HG02970 (cell line): ENCODE measurements around the gene COPG2.
"Not testable (repeated sequence)": the region's sequence is repeated elsewhere in the genome, so short reads cannot be mapped to it uniquely, and the experiment has no call there.

Experiments used
- ATAC-seq: cut with Tn5 transposase; IDR thresholded peaks from one replicate; pipeline ENCODE4 v1.9.1; 2021; ENCODE audit warnings: mild to moderate bottlenecking, moderate library complexity, moderate number of reproducible peaks; ENCODE audit not compliant: unreplicated experiment, low FRiP score

Gene COPG2

GRCh38 chr7:130650611-130651120, 17.9 kb downstream of the COPG2 start:
- ATAC-seq: no peak

- ATAC-seq: no peak
These were observed 19.4 kb downstream of the COPG2 start for GRCh38 chr7:130649004-130649790.

DNA sequence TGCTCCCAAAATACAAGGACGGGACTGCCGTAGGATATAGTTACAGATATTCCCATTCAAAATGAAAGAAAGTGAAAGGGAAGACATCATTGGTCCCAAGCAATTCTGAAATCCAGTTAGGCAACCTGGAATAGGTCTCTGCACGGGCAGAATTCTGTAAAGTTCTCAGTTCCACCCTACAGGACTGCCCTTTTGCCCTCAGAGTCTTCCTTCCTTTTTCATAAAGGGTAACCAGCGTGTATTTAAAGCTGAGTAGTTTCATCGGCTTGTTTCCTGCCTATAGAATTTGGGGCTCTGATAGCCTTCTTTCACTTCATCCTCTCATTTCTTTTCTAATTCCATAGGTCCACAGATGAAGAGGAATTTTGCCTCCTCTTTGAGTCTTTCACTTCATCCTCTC, 20.0 kb downstream of the COPG2 start:
- no peak for ATAC-seq

GRCh38 chr7:130642383-130642782, 26.2 kb downstream of the COPG2 start:
- ATAC-seq: no peak

DNA sequence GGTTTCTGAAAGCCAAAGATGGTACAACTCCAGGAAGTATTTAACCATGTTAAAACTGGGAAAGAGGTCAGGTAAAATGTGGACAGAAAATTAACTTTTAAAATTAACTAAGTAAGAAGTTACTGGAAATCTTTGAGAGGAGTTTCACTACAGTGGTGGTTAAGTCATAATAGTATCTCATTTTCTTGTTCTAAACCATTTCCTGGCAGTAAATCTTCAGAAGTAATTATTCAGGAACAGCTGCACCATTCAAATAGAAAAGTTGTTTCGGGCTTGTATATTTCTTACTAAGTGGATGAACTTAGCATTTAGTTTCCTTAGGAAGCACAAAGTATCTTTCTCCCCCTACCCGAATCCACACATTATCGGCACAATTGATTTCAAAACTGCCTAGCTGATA, 27.1 kb downstream of the COPG2 start:
- no peak for ATAC-seq

DNA sequence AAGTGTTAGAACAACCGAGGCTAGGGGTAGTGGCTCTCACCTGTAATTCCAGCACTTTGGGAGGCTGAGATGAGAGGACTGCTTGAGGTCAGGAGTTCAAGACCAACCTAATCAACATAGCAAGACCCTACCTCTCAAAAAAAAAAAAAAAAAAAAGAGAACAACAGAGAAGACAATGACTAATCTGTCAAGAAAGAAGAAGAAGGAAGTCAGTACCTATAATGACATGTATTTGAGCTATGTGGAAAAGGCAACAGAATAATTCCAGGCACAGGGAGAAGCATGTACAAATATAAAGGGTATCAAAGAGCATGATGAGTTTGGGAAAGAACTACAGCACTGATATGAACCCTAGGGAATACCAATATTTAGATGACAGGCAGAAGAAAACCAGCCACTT, 27.5 kb downstream of the COPG2 start:
- ATAC-seq: no peak

DNA sequence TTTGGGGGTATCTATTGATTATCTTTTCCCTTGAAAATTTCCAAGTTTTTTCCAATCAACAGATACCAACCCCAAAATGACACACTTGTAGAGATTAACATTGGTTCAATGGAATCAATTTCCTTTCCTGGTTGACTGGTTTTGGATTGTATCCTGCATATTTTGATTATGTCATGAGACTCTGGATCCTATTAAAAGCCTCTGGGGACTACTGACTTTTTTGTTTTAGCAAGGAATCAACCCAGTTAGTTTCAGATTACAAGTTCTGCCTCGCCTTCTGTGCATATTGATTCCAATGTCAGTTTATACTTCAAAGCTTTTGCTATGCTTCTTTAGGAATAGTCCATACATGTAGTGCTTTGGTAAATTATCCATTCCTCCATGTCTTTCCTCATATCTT, 29.2 kb downstream of the COPG2 start:
- no peak for ATAC-seq

GRCh38 chr7:130632111-130632510, 36.4 kb downstream of the COPG2 start:
- ATAC-seq: no peak

GRCh38 chr7:130628901-130629300, 39.6 kb downstream of the COPG2 start:
- no peak for ATAC-seq

GRCh38 chr7:130627775-130628174, 40.8 kb downstream of the COPG2 start:
- ATAC-seq: no peak

DNA sequence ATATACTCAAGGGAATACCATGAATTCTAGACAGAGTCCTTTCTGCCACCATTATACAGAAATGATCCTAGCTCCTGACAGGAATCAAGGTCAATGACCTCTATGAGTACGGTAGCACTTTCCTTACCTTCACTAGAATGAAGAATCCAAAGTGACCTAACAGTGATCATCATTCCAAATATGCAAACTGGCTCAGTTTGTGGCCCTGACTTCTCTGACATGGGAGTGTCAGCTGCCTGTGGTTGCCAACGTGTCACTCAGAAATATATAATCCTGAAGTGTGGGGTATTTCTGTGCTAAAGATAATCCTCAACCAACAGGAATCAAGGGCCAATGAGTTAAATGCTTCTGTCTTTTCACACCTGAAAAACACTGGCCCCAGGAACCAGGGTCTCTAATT, 45.7 kb downstream of the COPG2 start:
- ATAC-seq: no peak

- no peak for ATAC-seq
These were observed 53.0 kb downstream of the COPG2 start for GRCh38 chr7:130615583-130615982.

GRCh38 chr7:130614449-130614848, 54.1 kb downstream of the COPG2 start:
- no peak for ATAC-seq

DNA sequence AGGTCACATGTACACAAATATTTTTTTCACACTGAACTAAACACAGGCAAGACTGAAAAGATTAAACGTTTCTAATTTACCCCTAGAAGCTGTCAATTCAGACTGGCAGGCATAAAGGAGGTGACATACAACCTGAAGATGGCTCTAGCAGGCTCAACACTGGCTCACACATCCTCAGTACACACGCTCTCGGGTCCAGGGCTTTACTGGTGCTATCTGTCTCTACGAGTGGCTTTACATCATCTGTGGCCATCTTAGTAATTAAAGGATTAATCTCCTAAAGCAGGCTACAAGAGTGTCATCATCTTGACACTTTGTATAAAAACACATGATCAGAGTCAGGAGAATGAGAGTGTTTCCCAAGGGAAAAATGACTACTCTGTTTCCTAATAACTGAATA, 57.3 kb downstream of the COPG2 start:
- no peak for ATAC-seq

DNA sequence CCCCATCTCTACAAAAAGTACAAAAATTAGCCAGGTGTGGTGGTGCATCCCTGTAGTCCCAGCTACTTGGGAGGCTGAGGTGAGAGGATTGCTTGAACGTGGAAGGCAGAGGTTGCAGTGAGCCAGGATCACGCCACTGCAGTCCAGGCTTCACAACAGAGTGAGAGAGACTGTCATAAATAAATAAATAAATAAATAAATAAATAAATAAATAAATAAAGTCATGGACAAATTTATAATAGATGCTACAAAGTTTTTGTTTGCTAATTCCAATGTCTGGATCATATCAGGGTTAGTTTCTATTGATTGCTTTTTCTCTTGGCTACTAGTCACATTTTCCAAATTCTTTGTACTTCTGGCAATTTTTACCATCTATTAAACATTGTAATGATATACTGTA, 61.5 kb downstream of the COPG2 start:
- ATAC-seq: not testable (repeated sequence)

DNA sequence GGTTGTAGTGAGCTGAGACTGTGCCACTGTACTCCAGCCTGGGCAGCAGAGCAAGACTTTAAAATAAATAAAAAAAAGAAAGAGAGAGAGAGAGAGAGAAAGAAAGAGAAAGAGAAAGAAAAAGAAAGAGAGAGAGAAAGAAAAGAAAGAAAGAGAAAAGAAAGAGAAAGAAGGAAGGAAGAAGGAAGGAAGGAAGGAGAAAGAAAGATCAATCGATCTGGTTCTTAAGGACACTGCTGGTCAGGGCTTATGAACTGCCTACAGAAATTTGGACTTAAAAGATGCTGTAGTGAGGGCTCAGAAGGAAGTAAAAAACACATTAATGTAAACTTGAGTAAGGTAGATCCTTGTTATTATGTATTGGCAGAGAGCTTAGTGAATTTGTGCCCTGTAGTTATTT, 62.4 kb downstream of the COPG2 start:
- no peak for ATAC-seq

GRCh38 chr7:130598056-130598455, 70.5 kb downstream of the COPG2 start:
- no peak for ATAC-seq

DNA sequence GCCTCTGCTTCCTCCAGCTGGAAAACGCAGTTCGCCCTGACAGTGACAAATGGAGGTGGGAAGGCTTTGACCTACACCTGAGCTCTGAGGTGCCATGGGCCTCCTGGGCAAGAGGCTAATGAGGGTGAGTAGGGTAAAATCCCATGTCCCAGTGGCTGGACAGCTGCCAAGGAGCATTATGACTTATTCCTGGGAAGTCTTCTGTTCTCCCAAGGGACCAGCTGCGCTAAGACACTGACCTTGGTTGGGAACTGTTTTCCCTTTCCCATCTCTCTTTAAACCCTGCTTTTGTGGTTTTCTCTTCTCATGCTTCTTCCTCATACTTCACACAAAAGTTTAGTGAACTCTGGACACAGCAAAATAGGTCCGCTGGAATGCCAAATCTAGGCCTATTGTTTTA, 72.6 kb downstream of the COPG2 start:
- no peak for ATAC-seq

GRCh38 chr7:130593033-130593432, 75.5 kb downstream of the COPG2 start:
- no peak for ATAC-seq

DNA sequence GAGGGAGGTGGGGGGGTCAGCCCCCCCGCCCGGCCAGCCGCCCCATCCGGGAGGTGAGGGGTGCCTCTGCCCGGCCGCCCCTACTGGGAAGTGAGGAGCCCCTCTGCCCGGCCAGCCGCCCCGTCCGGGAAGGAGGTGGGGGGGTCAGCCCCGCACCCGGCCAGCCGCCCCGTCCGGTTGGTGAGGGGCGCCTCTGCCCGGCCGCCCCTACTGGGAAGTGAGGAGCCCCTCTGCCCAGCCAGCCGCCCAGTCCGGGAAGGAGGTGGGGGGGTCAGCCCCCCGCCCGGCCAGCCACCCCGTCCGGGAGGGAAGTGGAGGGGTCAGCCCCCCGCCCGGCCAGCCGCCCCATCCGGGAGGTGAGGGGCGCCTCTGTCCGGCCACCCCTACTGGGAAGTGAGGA, 77.1 kb downstream of the COPG2 start:
- not testable (repeated sequence) for ATAC-seq

- ATAC-seq: not testable (repeated sequence)
These were observed 82.6 kb downstream of the COPG2 start for GRCh38 chr7:130585932-130586331.

DNA sequence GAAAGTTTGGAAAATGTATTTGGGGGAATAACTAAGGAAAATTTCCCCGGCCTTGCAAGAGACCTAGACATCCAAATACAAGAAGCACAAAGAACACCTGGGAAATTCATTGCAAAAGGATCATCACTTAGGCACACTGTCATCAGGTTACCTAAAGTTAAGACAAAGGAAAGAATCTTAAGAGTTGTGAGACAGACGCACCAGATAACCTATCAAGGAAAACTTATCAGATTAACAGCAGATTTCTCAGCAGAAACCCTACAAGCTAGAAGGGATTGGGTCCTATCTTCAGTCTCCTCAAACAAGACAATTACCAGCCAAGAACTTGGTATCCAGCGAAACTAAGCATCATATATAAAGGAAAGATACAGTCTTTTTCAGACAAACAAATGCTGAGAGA, 93.4 kb downstream of the COPG2 start:
- not testable (repeated sequence) for ATAC-seq
